Fibroblast of lung (primary cell): ENCODE data around the gene LRFN4.

Source experiments
- CTCF ChIP-seq, 2 donors: IDR thresholded peaks in 1 of 2; conservative IDR thresholded peaks in 1 of 2; 1 replicate in 1 of 2; 2 replicates in 1 of 2; pipeline ENCODE4 v1.5.1; 2011 to 2012; ENCODE audit warnings: low read length in 2 of 2, control low read depth in 1 of 2, inconsistent platforms in 1 of 2, low read depth in 1 of 2, mild to moderate bottlenecking in 1 of 2
- EZH2 ChIP-seq: IDR thresholded peaks from 2 replicates; pipeline ENCODE4 v1.5.1; 2012; ENCODE audit warnings: low read length, control low read depth, mild to moderate bottlenecking; ENCODE audit errors: missing control alignments

- TF ChIP-seq CTCF (conservative IDR thresholded peaks at IDR 0.05 in 1 of 2, IDR thresholded peaks at IDR 0.05 in 1 of 2; ENCODE audit: low read depth in 1 of 2, low read length in 2 of 2) (no peak), EZH2 (no peak)
Observed at GRCh38 chr11:66886671-66887221, 29.9 kb downstream of the LRFN4 start.
